ENCODE measurements around the gene GTF2A2. TPM values are rescaled to one million over a fixed set of nuclear protein-coding genes. Genes with fewer than 3 reads are reported as not detected.

The GTF2A2 gene
- total RNA-seq = 23.7 and 39.4 TPM in 2 replicates

GRCh38 chr15:59656897-59657634 lies at the start of gene GTF2A2:
Gene GTF2A2 (minus strand): TSS chr15:59657515. CDS start chr15:59652277, 5,238 bp downstream.

GRCh38 chr15:59688782-59689625 lies 31.7 kb upstream of the GTF2A2 start, which contains the start of gene BNIP2:
Gene BNIP2 (minus strand): TSS chr15:59689320. CDS start chr15:59682457, 6,863 bp downstream.

GRCh38 chr15:59611276-59612260 lies 45.7 kb downstream of the GTF2A2 start, which contains the start of gene GCNT3:
Gene GCNT3 (plus strand): TSS chr15:59611783. CDS start chr15:59618239, 6,456 bp downstream.

Other genes with a start within 250 kb of the GTF2A2 start
- gene FAM81A, start 219.3 kb downstream of the GTF2A2 start, total RNA-seq = 0.29 and 0.33 TPM in 2 replicates
- 0.33 and 1.7 TPM in 2 replicates for gene GCNT3, start 45.7 kb downstream of the GTF2A2 start, total RNA-seq
- 122 and 152 TPM in 2 replicates for gene BNIP2, start 31.8 kb upstream of the GTF2A2 start, total RNA-seq

Measured in smooth muscle cell of trachea (primary cell).